ENCODE results near the gene DYRK1A. TPM values are rescaled to one million over a fixed set of nuclear protein-coding genes. Genes with fewer than 3 reads are reported as not detected.
"Not testable (repeated sequence)": the region's sequence is repeated elsewhere in the genome, so short reads cannot be mapped to it uniquely, and the experiment has no call there.

Gene DYRK1A
- total RNA-seq (2021; fragmentation: NEBNext Ultra II Directional; extraction: Animal tissue kit (Norgen Biotek cat#: 25700)): 10 to 100 TPM; 35.8 to 47.3 (median 42.5) TPM
- long read RNA-seq, partial matches to known transcripts: 0 of 3 reads
- long read RNA-seq, other reads (novel, unspliced or antisense): 3 of 3 reads

- peaks cover 42% of the 10 kb centered on the region for H3K4me1 Mint-ChIP-seq (ENCODE audit: low read depth)
- TF ChIP-seq, protein P1, sequence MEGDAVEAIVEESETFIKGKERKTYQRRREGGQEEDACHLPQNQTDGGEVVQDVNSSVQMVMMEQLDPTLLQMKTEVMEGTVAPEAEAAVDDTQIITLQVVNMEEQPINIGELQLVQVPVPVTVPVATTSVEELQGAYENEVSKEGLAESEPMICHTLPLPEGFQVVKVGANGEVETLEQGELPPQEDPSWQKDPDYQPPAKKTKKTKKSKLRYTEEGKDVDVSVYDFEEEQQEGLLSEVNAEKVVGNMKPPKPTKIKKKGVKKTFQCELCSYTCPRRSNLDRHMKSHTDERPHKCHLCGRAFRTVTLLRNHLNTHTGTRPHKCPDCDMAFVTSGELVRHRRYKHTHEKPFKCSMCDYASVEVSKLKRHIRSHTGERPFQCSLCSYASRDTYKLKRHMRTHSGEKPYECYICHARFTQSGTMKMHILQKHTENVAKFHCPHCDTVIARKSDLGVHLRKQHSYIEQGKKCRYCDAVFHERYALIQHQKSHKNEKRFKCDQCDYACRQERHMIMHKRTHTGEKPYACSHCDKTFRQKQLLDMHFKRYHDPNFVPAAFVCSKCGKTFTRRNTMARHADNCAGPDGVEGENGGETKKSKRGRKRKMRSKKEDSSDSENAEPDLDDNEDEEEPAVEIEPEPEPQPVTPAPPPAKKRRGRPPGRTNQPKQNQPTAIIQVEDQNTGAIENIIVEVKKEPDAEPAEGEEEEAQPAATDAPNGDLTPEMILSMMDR (IDR thresholded peaks at IDR 0.05): no peak
- H3K4me3 Mint-ChIP-seq: peak within 1 kb of the TSS; percentile 98
- peaks cover 9% of the 10 kb centered on the region for H3K36me3 Mint-ChIP-seq (ENCODE audit: low read depth)
- no peaks in the 10 kb centered on the region for H3K9me3 Mint-ChIP-seq
- no peaks in the 10 kb centered on the region; the same call in 1 of the 2 replicates for H3K27me3 Mint-ChIP-seq (ENCODE audit: insufficient read depth)
- peak within 1 kb of the TSS; percentile 100 for H3K27ac Mint-ChIP-seq
- DNase-seq: peak; percentile 97
These were observed at the start of gene DYRK1A for GRCh38 chr21:37366482-37367316. Gene DYRK1A, plus strand, starts transcription at chr21:37366773. Its CDS starts 53,602 bp downstream, at chr21:37420375.

- Mint-ChIP-seq H3K36me3 (ENCODE audit: low read depth) (no peaks in the 10 kb centered on the region), H3K4me3 (no peak overlapping the region), H3K4me1 (ENCODE audit: low read depth) (no peaks in the 10 kb centered on the region), H3K9me3 (peaks cover 21% of the 10 kb centered on the region), H3K27me3 (ENCODE audit: insufficient read depth) (no peaks in the 10 kb centered on the region; the same call in 1 of the 2 replicates), H3K27ac (no peak overlapping the region)
- DNase-seq: no peak
- TF ChIP-seq, protein P1 (IDR thresholded peaks at IDR 0.05): no peak
These were observed 47.0 kb upstream of the DYRK1A start for GRCh38 chr21:37319551-37319950.

DNA sequence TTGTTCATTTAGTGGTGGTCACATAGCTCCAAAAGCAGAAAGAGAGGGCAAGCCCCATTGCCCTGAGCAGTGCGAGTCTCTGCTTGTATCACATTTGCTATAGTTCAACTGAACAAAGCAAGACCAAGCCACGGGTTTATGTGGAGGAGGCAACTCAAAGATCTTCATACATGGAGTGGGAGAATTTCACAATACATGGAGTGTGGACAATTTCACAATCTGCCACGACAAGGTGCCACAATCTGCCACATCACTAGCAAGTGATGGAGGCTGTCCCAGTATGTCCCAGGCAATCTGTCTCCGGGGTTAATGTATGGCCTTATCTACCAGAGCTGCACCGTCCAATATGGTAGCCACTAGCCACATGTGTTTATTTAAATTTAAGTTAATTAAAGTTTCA lies 44.5 kb upstream of the DYRK1A start:
- TF ChIP-seq, protein P1 (IDR thresholded peaks at IDR 0.05): no peak
- Mint-ChIP-seq H3K4me3 (no peak overlapping the region), H3K9me3 (peaks cover 9% of the 10 kb centered on the region), H3K27me3 (ENCODE audit: insufficient read depth) (no peaks in the 10 kb centered on the region; the same call in 1 of the 2 replicates), H3K4me1 (ENCODE audit: low read depth) (no peaks in the 10 kb centered on the region), H3K36me3 (ENCODE audit: low read depth) (no peaks in the 10 kb centered on the region), H3K27ac (no peak overlapping the region)
- no peak for DNase-seq

DNA sequence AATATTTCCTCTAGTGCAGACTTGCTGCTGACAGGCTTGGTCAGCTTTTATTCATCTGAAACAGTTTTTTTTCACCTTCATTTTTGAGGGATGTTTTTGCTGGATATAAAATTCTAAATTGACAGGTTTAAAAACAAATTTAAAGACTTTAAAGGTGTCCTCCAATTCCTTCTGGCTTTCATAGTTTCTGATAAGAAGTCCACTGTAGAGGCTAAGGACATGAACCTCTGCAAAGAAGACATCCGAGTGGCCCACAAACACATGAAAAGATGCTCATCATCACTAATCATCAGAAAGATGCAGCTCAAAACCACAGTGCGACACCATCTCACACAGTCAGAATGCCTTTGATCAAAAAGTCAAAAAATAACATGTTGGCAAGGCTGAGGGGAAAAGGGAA lies 42.0 kb upstream of the DYRK1A start:
- no peaks in the 10 kb centered on the region; the same call in 1 of the 2 replicates for H3K27me3 Mint-ChIP-seq (ENCODE audit: insufficient read depth)
- H3K4me3 Mint-ChIP-seq: no peak overlapping the region
- no peak overlapping the region for H3K27ac Mint-ChIP-seq
- no peaks in the 10 kb centered on the region for H3K36me3 Mint-ChIP-seq (ENCODE audit: low read depth)
- no peaks in the 10 kb centered on the region for H3K9me3 Mint-ChIP-seq
- no peak for DNase-seq
- H3K4me1 Mint-ChIP-seq (ENCODE audit: low read depth): no peaks in the 10 kb centered on the region
- TF ChIP-seq, protein P1 (IDR thresholded peaks at IDR 0.05): no peak

DNA sequence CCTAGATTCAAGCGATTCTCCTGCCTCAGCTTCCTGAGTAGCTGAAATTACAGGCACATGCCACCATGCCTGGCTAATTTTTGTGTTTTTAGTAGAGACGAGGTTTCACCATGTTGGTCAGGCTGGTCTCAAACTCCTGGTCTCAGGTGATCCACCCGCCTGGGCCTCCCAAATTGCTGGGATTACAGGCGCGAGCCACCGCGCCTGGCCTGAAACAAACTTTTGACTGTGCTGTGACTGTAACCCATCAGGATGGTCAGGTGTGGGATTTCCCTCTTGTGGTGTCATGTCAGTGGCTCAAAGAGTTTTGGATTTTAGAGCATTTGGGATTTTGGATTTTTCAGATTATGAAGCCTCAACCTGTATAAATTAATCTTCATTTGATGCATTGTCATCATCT lies 38.4 kb upstream of the DYRK1A start:
- not testable (repeated sequence) for H3K27ac Mint-ChIP-seq

GRCh38 chr21:37331411-37331810 lies 35.2 kb upstream of the DYRK1A start:
- H3K27me3 Mint-ChIP-seq (ENCODE audit: insufficient read depth): no peaks in the 10 kb centered on the region
- H3K4me3 Mint-ChIP-seq: no peak overlapping the region
- H3K9me3 Mint-ChIP-seq: no peaks in the 10 kb centered on the region
- H3K36me3 Mint-ChIP-seq (ENCODE audit: low read depth): no peaks in the 10 kb centered on the region
- no peaks in the 10 kb centered on the region for H3K4me1 Mint-ChIP-seq (ENCODE audit: low read depth)
- DNase-seq: no peak
- TF ChIP-seq, protein P1 (IDR thresholded peaks at IDR 0.05): no peak
- H3K27ac Mint-ChIP-seq: no peak overlapping the region

More for the DNA sequence above, 38.4 kb upstream of the DYRK1A start:
- H3K9me3 Mint-ChIP-seq; H3K4me3 Mint-ChIP-seq; H3K36me3 Mint-ChIP-seq (ENCODE audit: low read depth); H3K4me1 Mint-ChIP-seq (ENCODE audit: low read depth); H3K27me3 Mint-ChIP-seq (ENCODE audit: insufficient read depth); DNase-seq: not testable (repeated sequence)

Measured in HFFc6 (cell line).